NCI-H226 (cell line): Measurements from ENCODE around the gene FAM174A.
A peak's percentile ranks its signal among the peaks of the same experiment; 100 is the strongest.
"Not testable (repeated sequence)": the region's sequence is repeated elsewhere in the genome, so short reads cannot be mapped to it uniquely, and the experiment has no call there.

Experiments
- DNase-seq: peaks from one replicate; pipeline ENCODE4 v3.0.0-alpha.2; 2015

Gene FAM174A

DNA sequence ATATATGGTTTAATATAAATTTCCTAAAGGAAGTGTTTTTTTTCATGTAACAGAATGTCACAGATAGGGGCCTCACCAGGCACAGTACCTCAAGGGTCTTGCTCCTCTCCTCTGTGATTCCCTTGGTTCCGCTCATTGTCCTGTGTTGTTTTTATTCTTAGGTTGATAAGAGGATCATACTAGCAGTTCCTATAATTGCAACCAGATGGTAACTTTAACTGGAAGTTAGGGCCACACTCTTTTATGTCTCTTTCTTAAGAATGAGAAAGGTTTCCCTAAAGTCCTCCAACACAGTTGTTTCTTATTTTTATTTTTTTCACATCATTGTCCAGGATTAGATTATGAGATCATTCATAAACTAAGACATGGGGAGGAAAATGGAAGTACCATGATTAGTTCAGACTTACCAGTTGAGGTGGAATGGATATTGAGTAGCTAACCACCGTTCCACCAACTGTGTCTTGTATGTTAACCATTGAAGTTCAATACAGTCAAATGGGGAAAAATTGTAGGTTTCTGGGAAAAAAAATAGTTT is 41.1 kb downstream of the FAM174A start:
- DNase-seq: no peak

DNA sequence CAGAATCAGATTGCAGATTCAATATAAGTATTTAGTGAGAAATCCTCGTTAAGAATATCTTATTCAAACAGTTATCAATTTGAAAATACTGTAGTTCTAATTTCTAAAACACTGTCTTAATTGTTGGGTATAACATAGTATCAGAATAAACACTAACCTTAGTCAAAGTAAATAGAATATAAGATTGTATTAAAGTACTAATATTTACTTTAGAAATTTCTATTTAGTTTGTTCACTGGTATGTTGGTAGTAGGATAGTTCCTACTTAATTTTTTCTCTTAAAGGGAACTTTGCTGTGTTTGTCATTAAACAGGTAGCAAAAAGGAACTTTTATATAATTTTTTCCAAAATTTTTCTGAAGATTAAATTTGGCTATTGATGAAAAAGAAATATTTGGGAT is 42.3 kb downstream of the FAM174A start:
- DNase-seq: no peak

DNA sequence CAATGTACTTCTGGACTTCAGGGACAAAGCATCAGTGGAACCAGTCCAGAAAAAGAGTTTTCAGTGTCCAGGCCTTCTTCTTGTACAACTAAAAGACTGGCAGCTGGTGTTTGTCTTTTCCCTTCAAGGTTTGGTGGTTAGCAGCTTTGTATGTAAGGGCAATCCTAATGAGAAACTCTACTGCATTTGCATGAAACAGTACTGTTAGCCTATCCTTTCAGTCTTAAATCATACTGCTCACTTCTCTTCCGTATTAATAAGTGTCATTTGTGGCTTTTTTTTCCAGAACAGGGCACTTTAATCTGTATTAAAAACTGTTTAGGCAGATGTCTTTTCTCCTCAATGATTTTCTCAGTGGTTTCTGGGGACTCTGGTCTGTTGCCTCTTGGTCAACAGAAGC is 48.9 kb downstream of the FAM174A start:
- DNase-seq: no peak

- no peak for DNase-seq
These were observed 49.7 kb downstream of the FAM174A start for GRCh38 chr5:100584889-100585288.

DNA sequence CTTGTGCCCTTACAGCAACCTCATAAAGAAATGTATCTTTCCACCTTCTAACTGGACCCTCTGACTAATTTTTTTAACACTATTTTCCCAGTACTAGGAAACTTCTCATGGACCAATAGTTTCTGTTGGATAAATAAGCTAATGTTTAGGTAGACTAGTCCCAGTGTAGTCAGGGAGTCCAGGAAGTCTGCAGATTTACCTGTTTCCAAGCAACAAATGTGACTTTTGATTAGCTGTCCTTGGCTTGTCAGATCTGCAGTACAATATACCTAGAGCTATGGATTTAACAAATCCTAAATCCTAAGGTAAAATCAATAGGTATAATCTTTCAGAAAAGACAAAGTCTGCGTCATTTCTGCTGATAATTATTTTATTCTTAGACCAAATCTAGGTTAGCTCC is 55.7 kb downstream of the FAM174A start:
- no peak for DNase-seq

DNA sequence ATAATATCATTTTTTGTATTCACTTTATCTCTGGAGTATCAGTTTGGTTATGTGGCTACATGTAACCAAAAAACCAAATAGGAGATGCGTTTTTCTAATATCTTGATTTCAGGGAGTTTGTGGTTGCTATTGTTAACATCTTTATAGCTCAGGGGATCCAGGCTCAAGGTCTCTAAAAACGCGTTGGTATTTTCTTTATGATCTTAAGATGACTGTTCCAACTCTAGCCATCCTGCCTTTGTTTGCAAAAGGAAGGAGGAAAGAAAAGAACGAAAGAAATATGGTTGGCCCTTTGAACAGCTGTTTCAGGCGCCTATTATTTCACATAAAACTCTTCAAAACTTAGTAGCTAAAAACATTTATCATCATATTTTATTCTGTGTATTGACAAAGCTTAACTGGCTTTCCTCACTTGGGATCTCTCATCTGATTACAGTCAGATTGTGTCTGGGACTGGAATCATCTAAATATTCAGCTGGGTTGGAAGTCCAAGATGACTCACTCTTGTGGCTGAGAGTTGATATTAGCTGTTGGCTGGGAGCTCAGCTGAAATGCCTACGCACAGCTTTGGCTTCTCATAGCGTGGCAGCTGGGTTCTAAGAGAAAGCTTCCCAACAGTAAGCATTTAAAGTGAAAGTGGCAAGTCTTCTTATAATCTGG is 60.1 kb downstream of the FAM174A start:
- DNase-seq: peak; percentile 91

GRCh38 chr5:100595812-100596173 is 60.6 kb downstream of the FAM174A start:
- no peak for DNase-seq

GRCh38 chr5:100598446-100598845 is 63.3 kb downstream of the FAM174A start:
- DNase-seq: no peak

GRCh38 chr5:100600298-100600994 is 65.3 kb downstream of the FAM174A start:
- no peak for DNase-seq

- DNase-seq: no peak
These were observed 68.0 kb downstream of the FAM174A start for GRCh38 chr5:100603141-100603540.

DNA sequence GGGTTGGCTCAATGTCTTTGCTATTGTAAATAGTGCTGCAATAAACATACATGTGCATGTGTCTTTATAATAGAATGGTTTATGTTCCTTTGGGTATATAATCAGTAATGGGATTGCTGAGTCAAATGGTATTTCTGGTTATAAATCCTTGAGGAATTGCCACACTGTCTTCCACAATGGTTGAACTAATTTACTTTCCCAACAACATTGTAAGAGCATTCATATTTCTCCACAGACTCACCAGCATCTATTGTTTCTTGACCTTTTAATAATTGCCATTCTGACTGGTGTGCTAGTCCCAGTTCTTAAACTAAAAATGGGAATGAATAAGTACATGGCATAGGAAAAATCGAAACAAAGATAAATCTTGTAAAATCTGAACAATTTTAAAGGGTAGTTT is 68.8 kb downstream of the FAM174A start:
- DNase-seq: not testable (repeated sequence)

DNA sequence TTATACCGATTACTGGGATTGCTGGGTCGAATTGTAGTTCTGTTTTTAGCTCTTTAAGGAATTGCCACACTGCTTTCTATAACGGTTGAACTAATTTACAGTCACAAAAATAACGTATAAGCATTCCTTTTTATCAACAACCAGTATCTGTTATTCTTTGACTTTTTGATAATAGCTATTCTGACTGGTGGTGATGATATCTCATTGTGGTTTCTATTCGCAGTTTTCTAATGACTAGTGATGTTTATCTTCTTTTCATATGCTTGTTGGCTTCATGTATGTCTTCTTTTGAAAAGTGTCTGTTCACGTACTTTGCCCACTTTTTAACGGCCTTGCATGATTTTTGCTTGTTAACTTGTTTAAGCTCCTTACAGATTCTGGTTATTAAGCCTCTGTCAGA is 74.4 kb downstream of the FAM174A start:
- DNase-seq: no peak

DNA sequence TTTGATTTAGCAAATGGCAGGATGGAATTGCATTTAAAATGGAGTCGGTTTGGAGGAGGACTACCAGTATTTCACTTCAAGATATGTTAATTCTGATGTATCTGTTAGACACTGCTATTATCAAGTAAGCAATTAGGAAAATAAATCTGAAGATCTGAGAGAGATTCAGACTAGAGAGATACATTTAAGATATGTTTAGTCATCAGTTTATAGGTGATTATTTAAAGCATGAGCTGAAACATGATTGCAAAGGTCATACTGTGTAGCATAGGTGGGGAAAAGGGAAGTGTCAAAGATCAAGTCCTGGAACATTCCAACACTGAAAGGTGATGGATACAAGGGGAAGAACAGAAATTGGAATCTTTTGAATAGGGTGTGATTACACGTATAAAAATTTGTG is 79.1 kb downstream of the FAM174A start:
- no peak for DNase-seq

DNA sequence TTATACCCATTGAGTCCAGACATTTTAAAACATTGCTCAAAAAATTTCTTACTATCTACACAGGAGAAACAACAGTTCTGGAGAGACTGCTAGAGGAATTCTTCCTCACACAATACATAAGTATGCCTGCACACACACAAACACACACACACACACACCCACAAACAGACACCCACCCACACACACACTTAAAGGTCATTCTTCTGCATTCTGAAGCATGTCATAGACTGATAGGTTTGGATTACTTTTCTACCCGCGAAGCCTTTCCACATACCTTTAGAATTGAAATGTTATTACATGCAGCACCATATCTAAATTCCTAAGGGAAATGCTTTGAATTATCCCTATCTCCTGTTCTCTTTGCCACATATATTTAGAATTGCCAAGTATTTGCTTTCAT is 80.2 kb downstream of the FAM174A start:
- no peak for DNase-seq

DNA sequence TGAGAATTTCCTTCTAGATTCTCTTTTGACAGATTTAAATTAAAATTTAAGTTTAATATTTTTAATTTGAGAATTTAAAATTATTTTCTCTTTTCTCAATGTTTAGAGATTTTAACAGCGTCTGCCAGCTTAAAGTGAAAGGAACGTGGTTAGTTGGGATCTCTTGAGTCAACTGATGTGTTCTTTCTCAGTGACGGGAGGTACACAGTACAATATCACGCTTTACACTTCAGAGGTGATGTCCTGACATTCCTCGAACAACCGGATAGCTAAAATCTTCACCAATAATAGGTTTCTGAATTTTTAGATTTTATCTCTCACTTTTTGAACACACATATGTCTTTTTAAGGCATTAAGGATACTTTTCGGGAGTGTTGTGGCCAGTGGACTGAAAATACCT is 81.1 kb downstream of the FAM174A start:
- no peak for DNase-seq

GRCh38 chr5:100616981-100617380 is 81.8 kb downstream of the FAM174A start:
- DNase-seq: no peak

GRCh38 chr5:100623719-100624118 is 88.5 kb downstream of the FAM174A start:
- peak; percentile 8 for DNase-seq

- no peak for DNase-seq
These were observed 99.9 kb downstream of the FAM174A start for GRCh38 chr5:100634937-100635534.
